Fibroblast of mammary gland (primary cell): ENCODE results near the gene LGALS3.

Experiments used
- DNase-seq: peaks from one replicate; pipeline ENCODE4 v3.0.0-alpha.2; 2010; ENCODE audit warnings: low read depth
- H3K4me3 ChIP-seq: 2 replicates; pipeline ENCODE4 v1.5.1; 2011; ENCODE audit warnings: low read depth, mild to moderate bottlenecking, low read length, moderate library complexity; ENCODE audit not compliant: control insufficient read depth
- CTCF ChIP-seq: conservative IDR thresholded peaks from 2 replicates; pipeline ENCODE4 v1.5.1; 2011; ENCODE audit warnings: low read depth, low read length, inconsistent platforms; ENCODE audit not compliant: control insufficient read depth, insufficient read depth

The LGALS3 gene

GRCh38 chr14:55094292-55095157 lies 34.5 kb upstream of the LGALS3 start:
- TF ChIP-seq CTCF = no peak
- H3K4me3 ChIP-seq = no peak overlapping the region
- DNase-seq = peak; percentile 83

- peak; percentile 47 for DNase-seq
- H3K4me3 ChIP-seq = no peak overlapping the region
- TF ChIP-seq CTCF = no peak
Measured at GRCh38 chr14:55097881-55098560, 31.0 kb upstream of the LGALS3 start.

- TF ChIP-seq CTCF = no peak
- no peak overlapping the region for H3K4me3 ChIP-seq
- no peak for DNase-seq
Measured at GRCh38 chr14:55098561-55098898, 30.5 kb upstream of the LGALS3 start.

- no peak for TF ChIP-seq CTCF
- DNase-seq = peak; percentile 80
Measured at GRCh38 chr14:55099756-55100155, 29.3 kb upstream of the LGALS3 start.

GRCh38 chr14:55101698-55102097 lies 27.4 kb upstream of the LGALS3 start:
- no peak overlapping the region for H3K4me3 ChIP-seq
- no peak for TF ChIP-seq CTCF
- no peak for DNase-seq

More at GRCh38 chr14:55099756-55100155, 29.3 kb upstream of the LGALS3 start:
- H3K4me3 ChIP-seq = no peak overlapping the region

- peak overlapping the region; percentile 38 for H3K4me3 ChIP-seq
- DNase-seq = peak; percentile 100
- no peak for TF ChIP-seq CTCF
Measured at GRCh38 chr14:55102141-55102621, 26.9 kb upstream of the LGALS3 start.
